ENCODE results near the gene RRM2. TPM values are rescaled to one million over a fixed set of nuclear protein-coding genes. Genes with fewer than 3 reads are reported as not detected.

Gene RRM2
- total RNA-seq, 1 donor from 2014 or later, result 1.9 TPM

- no peak for DNase-seq
- intact Hi-C loops (cut with DNase I), result no loop called here
- ATAC-seq (ENCODE audit: poor library complexity), result no peak
Measured at GRCh38 chr2:10163498-10164486, 41.3 kb downstream of the RRM2 start.

GRCh38 chr2:10164601-10165000, 42.1 kb downstream of the RRM2 start:
- intact Hi-C loops (cut with DNase I), result no loop called here
- no peak for DNase-seq
- no peak for ATAC-seq (ENCODE audit: poor library complexity)

- DNase-seq, result no peak
- no peak for ATAC-seq (ENCODE audit: poor library complexity)
- intact Hi-C loops (cut with DNase I), result no loop called here
Measured at GRCh38 chr2:10165282-10165681, 42.7 kb downstream of the RRM2 start.

GRCh38 chr2:10165861-10166675, 43.5 kb downstream of the RRM2 start:
- intact Hi-C loops (cut with DNase I), result no loop called here
- DNase-seq (no peak), ATAC-seq (ENCODE audit: poor library complexity) (no peak)

- no peak for ATAC-seq (ENCODE audit: poor library complexity)
- no peak for DNase-seq
Measured at GRCh38 chr2:10166676-10167292, 44.2 kb downstream of the RRM2 start.

GRCh38 chr2:10167316-10167715, 44.8 kb downstream of the RRM2 start:
- intact Hi-C loops (cut with DNase I), result no loop called here
- DNase-seq, result no peak

More at GRCh38 chr2:10166676-10167292, 44.2 kb downstream of the RRM2 start:
- intact Hi-C loops (cut with DNase I), result no loop called here

GRCh38 chr2:10168221-10168620, 45.7 kb downstream of the RRM2 start:
- DNase-seq (no peak), ATAC-seq (ENCODE audit: poor library complexity) (no peak)
- intact Hi-C loops (cut with DNase I), result no loop called here

More at GRCh38 chr2:10167316-10167715, 44.8 kb downstream of the RRM2 start:
- no peak for ATAC-seq (ENCODE audit: poor library complexity)

GRCh38 chr2:10169053-10169578, 46.6 kb downstream of the RRM2 start:
- no peak for DNase-seq
- intact Hi-C loops (cut with DNase I), result no loop called here

GRCh38 chr2:10169581-10169980, 47.0 kb downstream of the RRM2 start:
- DNase-seq (no peak), ATAC-seq (ENCODE audit: poor library complexity) (no peak)
- intact Hi-C loops (cut with DNase I), result no loop called here

More at GRCh38 chr2:10169053-10169578, 46.6 kb downstream of the RRM2 start:
- no peak for ATAC-seq (ENCODE audit: poor library complexity)

GRCh38 chr2:10170256-10170655, 47.7 kb downstream of the RRM2 start:
- intact Hi-C loops (cut with DNase I), result no loop called here
- DNase-seq (no peak), ATAC-seq (ENCODE audit: poor library complexity) (no peak)

GRCh38 chr2:10171006-10171800, 48.7 kb downstream of the RRM2 start:
- intact Hi-C loops (cut with DNase I), result no loop called here
- ATAC-seq (ENCODE audit: poor library complexity) (no peak), DNase-seq (no peak)

GRCh38 chr2:10172033-10172871, 49.7 kb downstream of the RRM2 start:
- DNase-seq (no peak), ATAC-seq (ENCODE audit: poor library complexity) (no peak)
- intact Hi-C loops (cut with DNase I), result no loop called here

- DNase-seq (no peak), ATAC-seq (ENCODE audit: poor library complexity) (no peak)
Measured at GRCh38 chr2:10173258-10174005, 50.9 kb downstream of the RRM2 start.

GRCh38 chr2:10174173-10174572, 51.6 kb downstream of the RRM2 start:
- ATAC-seq (ENCODE audit: poor library complexity) (no peak), DNase-seq (no peak)
- intact Hi-C loops (cut with DNase I), result no loop called here

More at GRCh38 chr2:10173258-10174005, 50.9 kb downstream of the RRM2 start:
- intact Hi-C loops (cut with DNase I), result no loop called here

GRCh38 chr2:10175441-10175840, 52.9 kb downstream of the RRM2 start:
- intact Hi-C loops (cut with DNase I), result no loop called here
- no peak for DNase-seq
- no peak for ATAC-seq (ENCODE audit: poor library complexity)

- DNase-seq (no peak), ATAC-seq (ENCODE audit: poor library complexity) (no peak)
- intact Hi-C loops (cut with DNase I), result no loop called here
Measured at GRCh38 chr2:10178751-10179150, 56.2 kb downstream of the RRM2 start.

GRCh38 chr2:10179422-10179821, 56.9 kb downstream of the RRM2 start:
- no peak for ATAC-seq (ENCODE audit: poor library complexity)
- intact Hi-C loops (cut with DNase I), result no loop called here
- no peak for DNase-seq
